GM21381 (cell line): ENCODE data around the gene PAOX.
"Not testable (repeated sequence)": the region's sequence is repeated elsewhere in the genome, so short reads cannot be mapped to it uniquely, and the experiment has no call there.

Source experiments
- ATAC-seq: cut with Tn5 transposase; IDR thresholded peaks from one replicate; pipeline ENCODE4 v1.9.1; 2021; ENCODE audit warnings: mild to moderate bottlenecking, moderate library complexity; ENCODE audit not compliant: unreplicated experiment

Gene PAOX

GRCh38 chr10:133403359-133403758 lies 24.3 kb downstream of the PAOX start:
- ATAC-seq = no peak

- no peak for ATAC-seq
Observed at GRCh38 chr10:133403784-133404183, 24.7 kb downstream of the PAOX start.

DNA sequence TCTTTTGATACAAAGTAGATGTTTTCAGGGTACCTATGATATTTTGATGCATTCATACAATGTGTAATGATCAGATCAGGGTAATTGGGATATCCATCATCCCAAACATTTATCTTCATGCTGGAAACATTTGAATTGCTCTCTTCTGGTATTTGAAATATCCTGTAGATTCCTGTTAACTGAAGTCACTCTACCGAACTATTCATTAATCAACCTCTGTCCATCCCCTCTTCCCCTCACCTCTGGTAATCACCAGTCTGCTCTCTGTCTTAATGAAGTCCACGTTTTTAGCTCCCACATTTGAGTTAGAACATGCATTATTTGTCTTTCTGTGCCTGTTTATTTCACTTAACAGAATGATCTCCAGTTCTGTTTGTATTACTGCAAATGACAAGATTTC lies 26.2 kb downstream of the PAOX start:
- ATAC-seq = no peak

GRCh38 chr10:133405844-133406527 lies 26.9 kb downstream of the PAOX start:
- no peak for ATAC-seq

DNA sequence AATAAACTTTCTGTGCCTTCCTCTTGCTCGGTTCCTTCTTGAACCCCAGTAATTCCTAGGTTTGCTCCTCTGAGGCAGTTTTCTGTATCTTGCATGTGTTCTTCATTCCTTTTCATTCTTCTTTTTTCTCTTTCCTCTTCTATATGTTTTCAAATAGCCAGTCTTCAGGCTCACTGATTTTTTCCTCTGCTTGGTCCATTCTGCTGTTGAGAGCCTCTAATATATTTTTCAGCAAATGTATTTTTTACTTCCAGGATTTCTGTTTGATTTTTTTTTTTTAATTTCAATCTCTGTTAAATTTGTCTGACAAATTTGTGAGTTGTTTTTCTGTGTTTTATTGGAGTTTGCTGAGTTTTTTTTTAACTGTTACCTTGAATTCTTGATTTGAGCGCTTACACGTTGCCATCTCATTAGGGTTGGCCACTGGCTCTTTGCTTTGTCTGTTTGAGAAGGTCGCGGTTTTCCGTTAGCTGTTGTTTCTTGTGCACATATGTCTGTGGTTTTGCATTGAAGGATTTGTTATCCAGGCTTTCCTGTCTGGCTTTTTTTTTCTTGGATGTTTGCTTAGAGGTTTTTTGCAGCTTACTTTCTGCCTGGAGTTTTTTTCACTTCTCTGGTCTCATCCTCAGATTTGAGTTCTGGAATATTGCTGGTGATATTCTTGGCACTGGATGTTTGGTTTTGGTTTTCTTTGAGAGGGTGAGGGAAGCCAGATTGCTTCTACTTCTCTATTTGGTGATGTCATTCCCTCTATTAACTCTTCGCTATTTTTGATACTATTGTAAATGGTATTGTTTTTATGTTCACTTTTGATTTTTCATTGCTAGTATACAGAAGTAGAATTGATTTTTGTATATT lies 32.7 kb downstream of the PAOX start:
- no peak for ATAC-seq

DNA sequence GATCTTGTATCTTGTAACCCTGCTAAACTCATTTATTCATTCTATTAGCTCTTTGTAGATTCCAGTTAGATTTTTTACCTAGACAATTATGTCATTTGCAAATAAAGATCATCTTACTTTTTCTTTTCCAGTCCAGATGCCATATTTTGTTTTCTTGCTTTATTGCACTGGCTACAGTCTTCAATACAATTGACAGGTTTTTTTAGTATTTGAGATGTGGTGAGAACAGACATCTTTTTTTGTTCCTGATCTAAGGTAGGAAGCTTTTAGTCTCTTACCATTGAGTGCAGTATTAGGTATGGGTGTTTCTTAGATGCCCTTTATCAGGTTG lies 33.3 kb downstream of the PAOX start:
- no peak for ATAC-seq

- not testable (repeated sequence) for ATAC-seq
Observed at GRCh38 chr10:133414401-133414800, 35.3 kb downstream of the PAOX start.

- ATAC-seq = no peak
Observed at GRCh38 chr10:133415752-133416151, 36.7 kb downstream of the PAOX start.

DNA sequence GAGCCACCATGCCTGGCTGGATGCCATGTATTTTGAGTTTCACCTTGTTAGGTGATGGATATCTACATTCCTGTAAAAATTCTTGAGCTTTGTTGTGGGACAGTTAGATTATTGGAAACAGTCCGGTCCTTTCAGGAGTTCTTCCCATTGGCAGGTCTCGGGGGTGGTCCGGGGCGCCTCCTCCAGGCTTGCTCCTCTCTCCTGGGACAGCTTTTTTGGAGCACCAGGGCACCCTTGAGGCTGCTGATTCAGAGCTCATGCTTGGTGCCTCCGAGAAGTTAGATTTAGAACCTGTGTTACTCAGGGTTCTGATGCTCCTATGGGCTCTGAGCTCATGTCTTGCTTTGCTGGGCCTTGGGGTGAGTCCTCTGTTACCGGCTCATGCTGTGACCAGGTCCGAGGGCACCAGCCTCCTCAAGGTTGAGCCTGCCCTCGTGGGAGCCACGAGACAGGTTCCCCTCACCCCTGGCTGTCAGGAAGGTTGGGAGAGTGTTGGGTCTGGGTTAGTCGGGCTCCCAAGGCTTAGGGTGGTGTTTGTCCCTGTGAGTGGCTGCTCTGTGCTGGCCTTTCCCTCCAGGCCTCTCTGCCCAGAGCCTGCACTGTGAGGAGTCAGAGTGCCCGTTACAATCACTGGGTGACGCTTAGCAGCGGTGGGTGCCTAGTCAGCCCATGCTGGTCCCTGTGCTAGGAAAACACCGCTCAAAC lies 39.4 kb downstream of the PAOX start:
- ATAC-seq = no peak

DNA sequence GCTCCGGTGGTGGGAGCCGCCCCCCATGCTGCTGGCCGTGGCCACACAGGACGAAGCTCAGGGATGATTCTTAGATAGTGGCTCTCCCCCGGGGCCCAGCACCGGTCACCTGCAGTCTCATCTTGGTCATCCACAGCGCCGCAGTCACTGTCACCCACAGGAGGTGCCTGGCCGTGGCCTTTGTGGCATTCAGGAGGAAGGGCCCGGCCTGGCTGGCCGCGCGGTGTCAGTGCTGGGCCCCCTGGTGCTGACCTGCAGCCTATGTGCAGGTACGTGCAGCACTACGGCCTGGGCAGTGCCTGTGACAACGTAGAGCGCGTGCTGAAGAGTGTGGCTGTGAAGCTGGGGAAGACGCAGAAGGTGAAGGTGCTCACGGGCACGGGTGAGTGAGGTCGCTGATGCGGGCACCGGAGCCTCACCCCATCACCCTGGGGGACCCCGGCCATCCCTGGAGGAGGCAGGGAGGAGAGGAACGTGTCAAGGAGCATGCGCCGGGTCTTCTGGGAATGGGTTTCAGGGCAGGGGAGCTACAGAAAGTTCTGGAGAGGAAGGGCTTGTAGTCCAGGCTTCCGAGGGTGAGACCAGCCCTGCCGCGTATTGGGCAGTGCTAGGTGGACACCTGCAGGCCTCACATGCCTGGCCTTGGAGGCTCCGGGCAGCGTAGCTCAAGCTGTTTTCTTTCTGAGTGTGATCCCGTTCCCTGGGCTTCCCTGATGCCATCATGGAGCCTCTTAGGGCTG lies 40.3 kb downstream of the PAOX start:
- no peak for ATAC-seq

- ATAC-seq = no peak
Observed at GRCh38 chr10:133420028-133420427, 41.0 kb downstream of the PAOX start.

GRCh38 chr10:133420579-133420978 lies 41.5 kb downstream of the PAOX start:
- ATAC-seq = no peak

GRCh38 chr10:133421336-133422222 lies 42.5 kb downstream of the PAOX start:
- ATAC-seq = no peak

- no peak for ATAC-seq
Observed at GRCh38 chr10:133422223-133422806, 43.3 kb downstream of the PAOX start.

- ATAC-seq = no peak
Observed at GRCh38 chr10:133422807-133423771, 44.0 kb downstream of the PAOX start.

GRCh38 chr10:133424102-133424501 lies 45.0 kb downstream of the PAOX start:
- not testable (repeated sequence) for ATAC-seq

DNA sequence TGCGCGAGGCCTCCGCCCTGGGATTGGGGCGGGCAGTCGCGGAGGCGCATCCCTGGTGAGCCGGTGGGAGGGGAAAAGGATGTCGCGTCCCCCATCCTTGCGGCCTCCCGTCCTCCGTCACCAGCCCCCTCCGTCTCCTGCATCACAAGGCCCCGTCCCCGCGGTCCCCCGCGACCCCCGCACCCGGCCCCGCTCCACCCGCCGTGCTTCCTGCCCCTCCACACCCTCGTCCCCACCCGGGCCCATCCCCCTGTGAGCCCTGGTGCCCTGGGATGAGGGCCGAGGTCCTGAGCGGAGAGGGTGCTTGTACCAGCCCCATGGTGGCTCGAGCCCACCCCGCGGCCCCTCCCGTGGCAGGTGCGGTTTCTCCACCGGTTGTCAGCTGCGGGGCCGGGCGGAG lies 45.5 kb downstream of the PAOX start, which contains the start of gene SPRN:
SPRN (minus strand) TSS at position 25 of the 400 bp plus-strand sequence. CDS start 944 bp downstream, outside the sequence.
- ATAC-seq = not testable (repeated sequence)

- not testable (repeated sequence) for ATAC-seq
Observed at GRCh38 chr10:133429571-133429970, 50.5 kb downstream of the PAOX start.
